ENCODE measurements around the gene TMEM164.

Gene TMEM164

DNA sequence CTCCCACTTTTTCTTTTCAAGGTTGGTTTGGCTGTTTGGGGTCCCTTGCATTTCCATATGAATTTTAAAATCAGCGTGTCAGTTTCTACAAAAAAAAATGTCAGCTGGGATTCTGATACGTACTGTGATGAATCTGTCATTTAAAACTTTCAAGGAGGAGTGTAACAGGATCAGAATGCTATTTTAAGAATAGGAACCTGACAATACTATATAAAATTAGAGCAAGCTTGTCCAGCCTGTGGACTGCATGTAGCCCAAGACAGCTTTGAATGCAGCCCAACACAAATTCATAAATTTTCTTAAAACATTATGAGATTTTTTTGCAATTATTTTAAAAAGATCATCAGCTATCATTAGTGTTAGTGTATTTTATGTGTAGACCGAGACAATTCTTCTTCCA, 56.5 kb downstream of the TMEM164 start:
- no peak overlapping the region for H3K27ac ChIP-seq (ENCODE audit: low read length)
- no peaks in the 10 kb centered on the region for H3K36me3 ChIP-seq (replicated peaks; ENCODE audit: insufficient read depth, low read length)
- no peak for DNase-seq
- no peaks in the 10 kb centered on the region for H3K9me2 ChIP-seq (replicated peaks; ENCODE audit: insufficient read depth, low read length)
- peaks cover 48% of the 10 kb centered on the region for H3K79me2 ChIP-seq (ENCODE audit: low read length)
- no peak overlapping the region for H3K9ac ChIP-seq (ENCODE audit: low read length)
- H4K20me1 ChIP-seq (ENCODE audit: insufficient read depth, low read length), result no peaks in the 10 kb centered on the region
- no peak overlapping the region for H2AFZ ChIP-seq (ENCODE audit: low read length)
- no peak overlapping the region for H3K4me2 ChIP-seq (ENCODE audit: low read depth, low read length)
- no peak overlapping the region for H3K4me3 ChIP-seq (ENCODE audit: low read length)
- H3F3A ChIP-seq (ENCODE audit: insufficient read depth, low read length), result peaks cover 10% of the 10 kb centered on the region
- no peaks in the 10 kb centered on the region for H3K9me3 ChIP-seq (replicated peaks; ENCODE audit: insufficient read depth, low read length)
- no peaks in the 10 kb centered on the region for H3K27me3 ChIP-seq (replicated peaks; ENCODE audit: insufficient read depth, low read length)
- H3K4me1 ChIP-seq (ENCODE audit: low read length), result peaks cover 34% of the 10 kb centered on the region
- TF ChIP-seq, protein P1, sequence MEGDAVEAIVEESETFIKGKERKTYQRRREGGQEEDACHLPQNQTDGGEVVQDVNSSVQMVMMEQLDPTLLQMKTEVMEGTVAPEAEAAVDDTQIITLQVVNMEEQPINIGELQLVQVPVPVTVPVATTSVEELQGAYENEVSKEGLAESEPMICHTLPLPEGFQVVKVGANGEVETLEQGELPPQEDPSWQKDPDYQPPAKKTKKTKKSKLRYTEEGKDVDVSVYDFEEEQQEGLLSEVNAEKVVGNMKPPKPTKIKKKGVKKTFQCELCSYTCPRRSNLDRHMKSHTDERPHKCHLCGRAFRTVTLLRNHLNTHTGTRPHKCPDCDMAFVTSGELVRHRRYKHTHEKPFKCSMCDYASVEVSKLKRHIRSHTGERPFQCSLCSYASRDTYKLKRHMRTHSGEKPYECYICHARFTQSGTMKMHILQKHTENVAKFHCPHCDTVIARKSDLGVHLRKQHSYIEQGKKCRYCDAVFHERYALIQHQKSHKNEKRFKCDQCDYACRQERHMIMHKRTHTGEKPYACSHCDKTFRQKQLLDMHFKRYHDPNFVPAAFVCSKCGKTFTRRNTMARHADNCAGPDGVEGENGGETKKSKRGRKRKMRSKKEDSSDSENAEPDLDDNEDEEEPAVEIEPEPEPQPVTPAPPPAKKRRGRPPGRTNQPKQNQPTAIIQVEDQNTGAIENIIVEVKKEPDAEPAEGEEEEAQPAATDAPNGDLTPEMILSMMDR (IDR thresholded peaks at IDR 0.05; ENCODE audit: low read length), result no peak
- no peak for TF ChIP-seq EZH2phosphoT487 (IDR thresholded peaks at IDR 0.05; ENCODE audit: low read length)
- TF ChIP-seq EZH2 (optimal IDR thresholded peaks at IDR 0.05; ENCODE audit: low read depth, low read length), result no peak

GRCh38 chrX:110060317-110060716, 57.4 kb downstream of the TMEM164 start:
- no peaks in the 10 kb centered on the region for H3K9me3 ChIP-seq (replicated peaks; ENCODE audit: insufficient read depth, low read length)
- no peaks in the 10 kb centered on the region for H3K9me2 ChIP-seq (replicated peaks; ENCODE audit: insufficient read depth, low read length)
- TF ChIP-seq EZH2phosphoT487 (IDR thresholded peaks at IDR 0.05; ENCODE audit: low read length) (no peak), EZH2 (optimal IDR thresholded peaks at IDR 0.05; ENCODE audit: low read depth, low read length) (no peak)
- TF ChIP-seq, protein P1 (IDR thresholded peaks at IDR 0.05; ENCODE audit: low read length), result no peak
- H3F3A ChIP-seq (ENCODE audit: insufficient read depth, low read length), result peaks cover 10% of the 10 kb centered on the region
- H3K4me1 ChIP-seq (ENCODE audit: low read length), result peaks cover 40% of the 10 kb centered on the region
- no peaks in the 10 kb centered on the region for H3K36me3 ChIP-seq (replicated peaks; ENCODE audit: insufficient read depth, low read length)
- H4K20me1 ChIP-seq (ENCODE audit: insufficient read depth, low read length), result no peaks in the 10 kb centered on the region
- no peak overlapping the region for H3K4me2 ChIP-seq (ENCODE audit: low read depth, low read length)
- H2AFZ ChIP-seq (ENCODE audit: low read length), result no peak overlapping the region
- H3K4me3 ChIP-seq (ENCODE audit: low read length), result no peak overlapping the region
- DNase-seq, result no peak
- no peak overlapping the region for H3K9ac ChIP-seq (ENCODE audit: low read length)
- H3K27me3 ChIP-seq (replicated peaks; ENCODE audit: insufficient read depth, low read length), result no peaks in the 10 kb centered on the region
- H3K27ac ChIP-seq (ENCODE audit: low read length), result no peak overlapping the region
- peaks cover 48% of the 10 kb centered on the region for H3K79me2 ChIP-seq (ENCODE audit: low read length)

- no peak for DNase-seq
- TF ChIP-seq, protein P1 (IDR thresholded peaks at IDR 0.05; ENCODE audit: low read length), result no peak
- no peak for TF ChIP-seq EZH2phosphoT487 (IDR thresholded peaks at IDR 0.05; ENCODE audit: low read length)
- TF ChIP-seq EZH2 (optimal IDR thresholded peaks at IDR 0.05; ENCODE audit: low read depth, low read length), result no peak
- no peaks in the 10 kb centered on the region for H3K9me2 ChIP-seq (replicated peaks; ENCODE audit: insufficient read depth, low read length)
- peaks cover 46% of the 10 kb centered on the region for H3K4me1 ChIP-seq (ENCODE audit: low read length)
- H3K4me2 ChIP-seq (ENCODE audit: low read depth, low read length), result no peak overlapping the region
- H3K79me2 ChIP-seq (ENCODE audit: low read length), result peaks cover 49% of the 10 kb centered on the region
- H3K4me3 ChIP-seq (ENCODE audit: low read length), result no peak overlapping the region
- peaks cover 11% of the 10 kb centered on the region for H3F3A ChIP-seq (ENCODE audit: insufficient read depth, low read length)
- H3K9me3 ChIP-seq (replicated peaks; ENCODE audit: insufficient read depth, low read length), result no peaks in the 10 kb centered on the region
- no peaks in the 10 kb centered on the region for H4K20me1 ChIP-seq (ENCODE audit: insufficient read depth, low read length)
- H3K36me3 ChIP-seq (replicated peaks; ENCODE audit: insufficient read depth, low read length), result no peaks in the 10 kb centered on the region
- H3K27me3 ChIP-seq (replicated peaks; ENCODE audit: insufficient read depth, low read length), result no peaks in the 10 kb centered on the region
- H3K27ac ChIP-seq (ENCODE audit: low read length), result no peak overlapping the region
- H2AFZ ChIP-seq (ENCODE audit: low read length), result no peak overlapping the region
- H3K9ac ChIP-seq (ENCODE audit: low read length), result no peak overlapping the region
Observed at GRCh38 chrX:110060846-110061537, 58.1 kb downstream of the TMEM164 start.

Data from MM.1S (cell line).